T-helper 2 cell treated with Interferon-gamma antibody and Interleukin-4, amounts not matched to agents 5 μg/mL and 100 μg/mL, for 36 hours (primary cell): ENCODE results near the gene PARP1.

Experiments
- DNase-seq: peaks from one replicate; pipeline ENCODE4 v3.0.0; 2021; ENCODE audit warnings: low spot score
- H3K27ac Mint-ChIP-seq: one replicate; pipeline ENCODE4 v1.8.0; 2021; ENCODE audit warnings: mild to moderate bottlenecking, mixed read lengths
- H3K27me3 Mint-ChIP-seq: one replicate; pipeline ENCODE4 v1.8.0; 2021; ENCODE audit warnings: low read depth, mixed read lengths
- H3K36me3 Mint-ChIP-seq: one replicate; pipeline ENCODE4 v1.8.0; 2021; ENCODE audit warnings: low read depth, mixed read lengths
- H3K4me1 Mint-ChIP-seq: one replicate; pipeline ENCODE4 v1.8.0; 2021; ENCODE audit warnings: low read depth, mixed read lengths
- H3K4me3 Mint-ChIP-seq: one replicate; pipeline ENCODE4 v1.8.0; 2022; ENCODE audit warnings: mild to moderate bottlenecking, moderate library complexity, mixed read lengths
- H3K9me3 Mint-ChIP-seq: one replicate; pipeline ENCODE4 v1.8.0; 2021; ENCODE audit warnings: mixed read lengths

Gene PARP1

DNA sequence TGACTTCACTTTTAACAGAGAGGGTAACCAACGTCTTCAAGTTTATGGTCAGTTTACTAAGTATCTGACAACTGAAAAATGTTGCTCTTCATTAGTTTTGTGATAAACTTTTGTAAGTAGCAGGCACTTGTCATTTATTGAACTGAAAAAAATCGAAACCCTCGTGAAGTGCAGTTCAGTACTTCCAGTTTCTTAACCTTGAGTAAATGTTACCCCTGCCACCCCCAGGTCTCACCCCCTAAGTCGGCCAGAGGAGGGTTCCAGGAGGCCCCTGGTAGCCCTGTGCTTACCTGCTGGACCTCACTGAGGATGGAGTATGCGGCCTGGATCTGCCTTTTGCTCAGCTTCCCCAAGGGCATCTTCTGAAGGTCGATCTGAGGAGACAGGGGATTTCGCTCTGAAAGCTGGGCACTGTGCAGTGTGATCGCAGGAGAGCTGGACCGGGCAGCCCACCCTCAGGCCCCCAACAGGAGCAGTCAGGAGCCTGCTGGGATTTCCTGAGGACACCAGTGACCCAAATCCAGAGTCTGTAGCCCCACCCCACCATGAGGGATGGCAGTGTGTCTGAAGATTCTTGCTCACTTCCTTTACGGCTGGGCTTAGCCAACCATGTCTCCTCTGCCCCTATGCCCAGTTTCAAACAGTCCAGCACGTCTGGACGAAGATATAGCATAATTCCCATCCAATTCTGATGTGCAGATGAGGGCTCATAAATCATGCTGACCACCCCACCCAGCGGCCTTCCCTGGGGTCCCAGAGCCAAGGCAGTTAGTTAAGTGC is 37.6 kb downstream of the PARP1 start:
- no peaks in the 10 kb centered on the region for H3K4me1 Mint-ChIP-seq
- H3K9me3 Mint-ChIP-seq, result no peaks in the 10 kb centered on the region
- DNase-seq, result no peak
- H3K27ac Mint-ChIP-seq, result no peak overlapping the region
- H3K4me3 Mint-ChIP-seq, result no peak overlapping the region
- no peaks in the 10 kb centered on the region for H3K27me3 Mint-ChIP-seq
- peaks cover 54% of the 10 kb centered on the region for H3K36me3 Mint-ChIP-seq

DNA sequence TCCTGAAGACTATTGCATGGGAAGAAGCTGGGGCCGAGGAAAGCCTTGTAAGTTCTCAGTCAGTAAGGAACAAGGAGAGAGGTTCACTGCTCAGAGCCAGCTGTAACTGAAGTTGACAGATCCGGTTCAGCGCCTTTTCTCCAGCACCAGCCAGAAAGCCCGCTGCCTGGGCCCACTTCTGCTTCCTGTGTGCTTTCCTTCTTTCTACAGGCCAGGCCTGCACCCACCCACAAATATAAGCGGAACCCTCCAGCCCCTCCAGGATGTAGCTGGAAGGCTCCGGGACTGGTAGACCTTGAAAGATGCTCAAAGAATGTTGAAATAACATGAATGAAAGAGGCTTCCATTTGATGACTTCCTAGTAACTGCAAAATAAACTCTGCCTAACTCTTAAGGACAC is 38.8 kb downstream of the PARP1 start:
- Mint-ChIP-seq H3K27ac (no peak overlapping the region), H3K27me3 (no peaks in the 10 kb centered on the region), H3K36me3 (peaks cover 49% of the 10 kb centered on the region), H3K9me3 (no peaks in the 10 kb centered on the region), H3K4me1 (no peaks in the 10 kb centered on the region), H3K4me3 (no peak overlapping the region)
- DNase-seq, result no peak

DNA sequence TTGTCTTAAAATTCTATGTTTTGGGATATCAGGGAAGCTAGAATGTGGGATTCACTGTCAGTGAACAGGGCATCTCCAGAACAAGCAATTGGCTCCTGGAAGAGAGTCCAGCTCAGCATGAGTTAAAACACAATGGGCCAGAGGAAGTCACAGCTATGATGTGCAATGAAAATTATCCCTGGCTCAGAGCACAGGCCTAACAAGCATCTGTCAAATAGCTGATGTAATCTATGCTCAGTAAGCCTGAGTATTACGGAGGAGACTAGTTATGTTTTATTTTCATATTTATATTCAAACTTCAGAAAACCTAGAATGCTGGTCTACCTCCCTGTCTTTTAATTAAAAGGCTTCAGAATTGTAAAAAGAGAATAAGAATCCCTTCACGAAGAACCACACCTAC is 41.6 kb downstream of the PARP1 start:
- H3K36me3 Mint-ChIP-seq, result peaks cover 53% of the 10 kb centered on the region
- H3K9me3 Mint-ChIP-seq, result no peaks in the 10 kb centered on the region
- no peak overlapping the region for H3K27ac Mint-ChIP-seq
- DNase-seq, result no peak
- no peaks in the 10 kb centered on the region for H3K27me3 Mint-ChIP-seq
- H3K4me3 Mint-ChIP-seq, result no peak overlapping the region
- H3K4me1 Mint-ChIP-seq, result no peaks in the 10 kb centered on the region

DNA sequence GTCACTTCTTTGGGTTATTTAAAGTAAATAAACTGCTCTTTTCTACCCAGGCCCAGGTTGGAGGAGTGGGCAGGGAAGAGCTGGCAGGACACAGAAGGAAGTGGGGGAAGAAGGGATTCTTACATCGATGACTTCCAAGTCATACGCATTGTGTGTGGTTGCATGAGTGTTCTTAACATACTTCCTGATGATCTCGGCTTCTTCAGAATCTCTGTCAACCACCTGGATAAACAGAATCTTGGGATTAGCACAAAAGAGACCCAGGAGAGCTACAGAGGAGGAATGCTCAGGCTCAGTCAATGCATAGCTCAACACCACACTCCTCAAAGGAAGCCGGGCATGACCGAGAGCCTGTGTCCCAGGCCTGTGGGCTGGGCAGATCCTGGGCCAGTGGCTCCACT is 42.1 kb downstream of the PARP1 start:
- no peaks in the 10 kb centered on the region for H3K9me3 Mint-ChIP-seq

DNA sequence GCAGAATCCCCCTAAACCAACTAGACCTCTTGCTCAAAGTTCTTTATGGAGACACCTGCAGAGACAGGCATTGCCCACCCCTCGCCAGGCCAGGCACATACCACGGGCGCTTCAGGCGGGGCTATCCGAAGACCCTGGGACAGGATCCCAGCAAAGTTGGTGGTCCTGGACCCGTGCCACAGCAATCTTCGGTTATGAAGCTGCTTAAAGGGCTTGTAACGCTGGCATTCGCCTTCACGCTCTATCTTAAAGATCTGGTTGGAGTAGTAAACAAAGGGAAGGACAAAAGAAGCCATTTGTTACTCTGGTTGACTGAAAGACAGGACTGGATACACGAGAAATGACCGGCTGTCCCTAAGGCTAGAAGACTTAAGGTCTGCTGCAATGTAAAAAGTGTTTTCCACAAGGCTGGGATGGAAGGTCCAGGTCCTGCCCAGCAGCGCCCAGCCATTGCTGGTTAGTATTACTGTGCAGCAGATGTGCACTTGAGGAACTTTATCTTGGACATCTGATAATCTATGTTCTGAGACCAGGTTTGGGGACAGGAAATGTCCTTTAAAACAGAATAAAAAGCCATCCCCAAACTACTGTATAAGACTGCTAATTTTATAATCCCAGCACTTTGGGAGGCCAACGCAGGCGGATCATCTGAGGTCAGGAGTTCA is 42.9 kb downstream of the PARP1 start:
- Mint-ChIP-seq H3K27me3 (no peaks in the 10 kb centered on the region), H3K9me3 (no peaks in the 10 kb centered on the region), H3K4me3 (no peak overlapping the region), H3K4me1 (no peaks in the 10 kb centered on the region), H3K27ac (no peak overlapping the region), H3K36me3 (peaks cover 58% of the 10 kb centered on the region)
- no peak for DNase-seq

More for the DNA sequence above, 42.1 kb downstream of the PARP1 start:
- H3K4me3 Mint-ChIP-seq, result no peak overlapping the region
- H3K27me3 Mint-ChIP-seq, result no peaks in the 10 kb centered on the region
- no peaks in the 10 kb centered on the region for H3K4me1 Mint-ChIP-seq
- H3K36me3 Mint-ChIP-seq, result peaks cover 53% of the 10 kb centered on the region
- DNase-seq, result no peak
- H3K27ac Mint-ChIP-seq, result no peak overlapping the region

DNA sequence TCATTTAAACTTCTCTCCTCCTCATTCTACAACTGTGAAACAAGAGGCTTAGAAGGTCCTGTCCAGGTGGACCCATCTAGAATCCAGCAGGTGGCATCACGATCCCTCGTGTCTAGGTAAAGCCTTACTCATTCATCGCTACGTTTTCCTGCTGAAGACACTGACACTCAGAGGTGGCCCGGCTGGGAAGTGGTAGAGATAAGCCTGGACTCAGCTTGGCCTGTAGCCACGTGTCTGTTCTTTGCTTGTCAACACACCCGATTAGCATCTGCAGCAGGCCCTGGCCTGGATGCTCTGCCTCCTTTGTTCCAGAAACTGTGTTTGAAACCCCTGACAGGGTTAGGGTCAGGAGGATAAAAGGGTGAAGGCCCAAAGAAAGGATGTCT is 43.4 kb downstream of the PARP1 start:
- H3K27me3 Mint-ChIP-seq, result no peaks in the 10 kb centered on the region
- no peak overlapping the region for H3K4me3 Mint-ChIP-seq
- DNase-seq, result no peak
- H3K9me3 Mint-ChIP-seq, result no peaks in the 10 kb centered on the region
- H3K4me1 Mint-ChIP-seq, result no peaks in the 10 kb centered on the region
- H3K27ac Mint-ChIP-seq, result no peak overlapping the region
- peaks cover 55% of the 10 kb centered on the region for H3K36me3 Mint-ChIP-seq

DNA sequence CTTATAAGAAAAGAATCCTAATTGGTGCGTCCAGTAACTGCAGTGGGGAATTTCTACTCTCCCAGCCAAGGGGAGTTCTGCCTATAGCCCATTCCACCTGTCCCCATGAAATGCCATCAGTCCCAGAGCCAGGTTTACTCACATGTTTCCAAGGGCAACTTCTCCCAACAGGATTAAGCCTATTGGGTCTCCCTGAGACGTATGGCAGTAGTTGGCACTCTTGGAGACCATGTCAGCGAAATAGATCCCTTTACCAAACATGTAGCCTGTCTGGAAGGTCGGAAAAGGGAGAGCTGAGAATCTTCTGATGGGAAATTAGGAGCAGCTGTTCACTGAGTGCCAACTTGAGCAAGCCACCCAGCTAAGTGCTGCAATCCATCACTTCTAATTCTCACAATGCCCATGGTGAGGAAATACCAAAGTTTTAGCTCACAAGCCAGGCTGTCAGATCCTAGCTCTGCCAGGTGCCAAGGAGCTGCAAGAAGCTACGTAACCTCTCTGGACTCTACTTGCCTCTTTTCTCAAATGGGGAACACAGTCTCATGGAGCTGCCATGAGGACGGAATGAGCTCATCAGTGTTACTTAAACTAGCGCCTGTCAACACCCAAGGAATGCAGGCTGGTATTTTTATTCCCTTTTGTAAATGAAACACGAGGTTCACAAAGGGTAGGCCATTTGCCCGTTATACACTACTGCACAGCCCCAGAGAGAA is 43.9 kb downstream of the PARP1 start:
- H3K9me3 Mint-ChIP-seq, result no peaks in the 10 kb centered on the region
- no peak overlapping the region for H3K4me3 Mint-ChIP-seq
- H3K27ac Mint-ChIP-seq, result no peak overlapping the region
- no peaks in the 10 kb centered on the region for H3K4me1 Mint-ChIP-seq
- H3K27me3 Mint-ChIP-seq, result no peaks in the 10 kb centered on the region
- no peak for DNase-seq
- H3K36me3 Mint-ChIP-seq, result peaks cover 61% of the 10 kb centered on the region

DNA sequence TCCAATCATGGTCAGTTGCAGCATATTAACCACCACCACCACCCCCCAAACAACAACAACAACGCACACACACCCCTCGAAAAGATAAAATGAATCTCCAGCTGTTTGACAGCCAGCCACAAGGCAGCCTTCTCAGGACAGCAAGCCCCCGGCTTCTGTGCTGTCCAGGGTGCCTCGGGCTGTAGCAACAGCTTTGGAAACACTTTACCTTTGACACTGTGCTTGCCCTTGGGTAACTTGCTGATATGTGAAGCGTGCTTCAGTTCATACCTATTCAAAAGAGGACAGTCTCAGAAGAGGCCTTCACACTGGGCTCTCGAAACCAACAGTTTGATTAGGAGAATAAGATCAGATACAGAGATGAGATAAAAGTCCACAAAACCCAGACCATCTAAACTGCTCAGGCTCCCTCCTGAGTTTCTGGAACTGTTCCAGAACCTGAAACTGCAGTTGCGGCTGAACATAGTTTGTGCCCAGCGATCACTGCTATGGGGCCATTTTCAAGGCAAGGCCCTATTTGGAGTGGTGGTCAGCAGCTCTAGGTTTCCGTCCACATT is 44.9 kb downstream of the PARP1 start:
- H3K4me1 Mint-ChIP-seq, result no peaks in the 10 kb centered on the region
- H3K4me3 Mint-ChIP-seq, result no peak overlapping the region
- H3K9me3 Mint-ChIP-seq, result no peaks in the 10 kb centered on the region
- no peak overlapping the region for H3K27ac Mint-ChIP-seq
- peaks cover 67% of the 10 kb centered on the region for H3K36me3 Mint-ChIP-seq
- DNase-seq, result no peak
- no peaks in the 10 kb centered on the region for H3K27me3 Mint-ChIP-seq

DNA sequence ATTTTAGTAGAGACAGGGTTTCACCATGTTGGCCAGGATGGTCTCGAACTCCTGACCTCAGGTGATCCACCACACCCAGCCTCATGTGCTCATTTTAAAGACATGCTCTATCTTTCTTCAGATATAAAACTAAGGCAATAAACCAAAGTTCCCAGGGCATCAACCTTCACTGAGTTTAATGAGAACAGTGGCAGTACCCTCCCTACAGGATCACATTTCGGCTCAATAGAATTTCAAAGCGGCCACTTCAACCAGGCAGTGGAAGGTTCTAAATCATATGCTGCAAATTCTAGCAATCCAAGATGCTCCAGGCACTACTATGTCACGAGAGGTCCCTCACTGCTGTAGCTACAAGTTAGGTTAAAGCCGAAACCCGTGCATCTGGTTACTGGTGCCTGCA is 45.5 kb downstream of the PARP1 start:
- Mint-ChIP-seq H3K4me3 (no peak overlapping the region), H3K27ac (no peak overlapping the region), H3K4me1 (no peaks in the 10 kb centered on the region), H3K36me3 (peaks cover 61% of the 10 kb centered on the region), H3K9me3 (no peaks in the 10 kb centered on the region), H3K27me3 (no peaks in the 10 kb centered on the region)
- no peak for DNase-seq

DNA sequence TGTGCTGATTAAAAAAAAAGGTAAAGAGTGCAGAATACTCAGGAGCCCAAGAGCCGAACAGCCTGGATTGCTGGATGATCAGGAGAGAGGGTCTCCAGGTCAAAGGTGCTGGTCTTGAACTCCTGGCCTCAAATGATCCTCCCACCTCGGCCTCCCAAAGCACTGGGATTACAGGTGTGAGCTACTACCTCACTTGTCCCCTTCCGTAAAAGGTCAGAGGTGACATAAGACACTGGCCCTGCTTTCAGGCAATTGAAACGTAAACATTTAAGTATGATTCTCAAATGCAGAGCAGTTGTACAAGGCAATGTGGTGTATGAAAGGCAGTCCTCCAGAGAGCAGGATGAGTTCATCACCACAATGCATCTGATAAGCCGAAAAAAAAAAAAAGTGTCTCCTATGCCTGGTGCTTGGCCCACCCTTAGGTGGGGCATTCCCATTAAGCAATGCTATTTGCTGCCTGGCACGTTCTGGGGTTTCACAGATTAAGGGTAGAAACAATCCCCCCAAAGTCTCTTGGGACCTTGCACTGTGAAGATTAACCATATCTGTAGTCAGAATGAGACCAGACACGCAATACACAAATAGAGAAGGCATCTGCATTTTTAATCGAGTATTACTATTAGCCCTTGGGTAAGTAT is 47.7 kb downstream of the PARP1 start:
- Mint-ChIP-seq H3K4me1 (no peaks in the 10 kb centered on the region), H3K9me3 (no peaks in the 10 kb centered on the region), H3K27ac (no peak overlapping the region), H3K4me3 (no peak overlapping the region), H3K36me3 (peaks cover 53% of the 10 kb centered on the region), H3K27me3 (no peaks in the 10 kb centered on the region)
- no peak for DNase-seq

DNA sequence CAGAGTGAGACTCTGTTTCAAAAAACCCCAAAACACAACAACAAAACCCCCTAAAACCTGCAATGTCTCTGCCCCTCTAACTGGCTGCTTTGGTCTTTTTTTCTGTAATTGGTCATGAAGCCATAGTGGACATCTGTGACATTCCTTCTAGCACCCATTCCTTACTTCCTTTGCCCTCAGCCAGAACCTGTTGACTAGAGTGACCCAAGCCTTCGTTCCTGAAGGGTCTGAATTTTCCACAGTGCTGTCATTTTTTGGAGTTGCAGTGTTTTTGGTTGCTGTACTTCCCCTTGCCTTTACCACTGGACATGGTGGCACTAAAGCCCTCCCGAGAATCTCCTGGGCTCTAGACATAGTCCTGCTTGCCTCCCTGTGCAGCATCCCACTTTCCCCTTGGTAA is 50.5 kb downstream of the PARP1 start:
- Mint-ChIP-seq H3K27me3 (no peaks in the 10 kb centered on the region), H3K4me3 (no peak overlapping the region), H3K27ac (no peak overlapping the region), H3K36me3 (peaks cover 34% of the 10 kb centered on the region), H3K9me3 (no peaks in the 10 kb centered on the region), H3K4me1 (no peaks in the 10 kb centered on the region)
- no peak for DNase-seq

DNA sequence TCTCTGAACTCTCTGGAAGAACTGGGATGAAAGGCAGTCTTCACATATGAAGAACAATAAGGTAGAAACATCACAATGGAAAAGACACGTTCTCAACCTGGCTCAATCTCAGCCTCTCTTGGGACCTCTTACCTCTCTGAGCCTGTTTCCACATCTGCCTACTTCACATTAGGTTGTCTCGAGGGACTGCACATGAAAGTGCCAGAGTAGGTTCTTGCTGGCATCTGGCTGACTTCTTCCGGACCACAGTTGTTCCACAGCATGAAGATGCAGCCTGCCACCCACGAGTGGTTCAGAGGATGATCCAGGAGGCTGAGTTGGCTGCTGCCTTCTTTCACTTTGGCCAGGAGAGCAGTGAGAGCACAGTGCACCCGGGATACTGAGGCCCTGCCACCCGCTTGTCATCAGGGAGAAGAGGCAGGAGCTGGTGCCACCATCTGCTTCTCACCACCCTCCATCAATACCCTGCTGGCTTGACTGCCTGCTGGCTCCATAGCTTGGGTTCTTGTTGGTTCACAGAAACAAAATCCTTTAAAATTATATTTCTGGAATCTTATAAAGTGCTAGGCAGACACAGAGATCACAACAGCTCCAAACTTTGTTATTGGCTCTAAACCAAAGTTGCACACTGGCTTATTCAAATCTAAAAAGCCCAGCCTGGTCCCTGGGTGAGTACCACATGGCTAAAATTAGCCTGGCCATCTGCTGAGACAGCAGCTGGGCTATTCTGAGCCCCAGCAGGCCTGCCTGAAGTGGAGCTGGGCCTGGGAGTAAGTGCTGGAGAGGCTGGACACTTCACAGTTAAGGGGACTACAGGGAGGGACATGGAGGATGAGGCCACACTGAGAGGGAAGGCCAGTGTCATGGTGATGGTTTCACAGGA is 52.0 kb downstream of the PARP1 start:
- Mint-ChIP-seq H3K4me1 (no peaks in the 10 kb centered on the region), H3K27ac (no peak overlapping the region), H3K4me3 (no peak overlapping the region), H3K9me3 (no peaks in the 10 kb centered on the region), H3K27me3 (no peaks in the 10 kb centered on the region), H3K36me3 (peaks cover 22% of the 10 kb centered on the region)
- no peak for DNase-seq

DNA sequence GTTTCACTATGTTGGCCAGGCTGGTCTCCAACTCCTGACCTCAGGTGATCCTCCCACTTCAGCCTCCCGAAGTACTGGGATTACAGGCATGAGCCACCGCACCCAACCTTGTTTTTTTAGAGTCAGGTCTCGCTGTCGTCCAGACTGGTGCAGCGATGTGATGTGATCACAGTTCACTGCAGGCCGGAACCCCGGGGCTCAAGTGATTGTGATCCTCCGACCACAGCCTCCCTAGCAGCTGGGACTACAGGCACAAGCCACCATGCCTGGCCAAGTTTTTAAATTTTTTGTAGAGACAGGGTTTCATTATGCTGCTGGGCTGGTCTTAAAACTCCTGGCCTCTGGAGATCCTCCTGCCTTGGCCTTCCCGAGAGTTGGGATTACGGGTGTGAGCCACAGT is 52.9 kb downstream of the PARP1 start:
- no peak for DNase-seq
- no peak overlapping the region for H3K27ac Mint-ChIP-seq
- no peaks in the 10 kb centered on the region for H3K27me3 Mint-ChIP-seq
- H3K9me3 Mint-ChIP-seq, result no peaks in the 10 kb centered on the region
- no peaks in the 10 kb centered on the region for H3K4me1 Mint-ChIP-seq
- no peak overlapping the region for H3K4me3 Mint-ChIP-seq
- H3K36me3 Mint-ChIP-seq, result peaks cover 17% of the 10 kb centered on the region
